Nephron progenitor cell (in vitro differentiated cells): Measurements from ENCODE around the gene CDC14B.

Source experiments
- DNase-seq: peaks from one replicate; pipeline ENCODE4 v3.0.0; 2021
- H3K27ac Mint-ChIP-seq: 2 replicates; pipeline ENCODE4 v1.8.0; 2021; ENCODE audit warnings: mild to moderate bottlenecking, moderate library complexity, mixed read lengths
- H3K27me3 Mint-ChIP-seq: 2 replicates; pipeline ENCODE4 v1.8.0; 2021; ENCODE audit warnings: mild to moderate bottlenecking, low read depth, mixed read lengths; ENCODE audit not compliant: poor library complexity
- H3K36me3 Mint-ChIP-seq: 2 replicates; pipeline ENCODE4 v1.8.0; 2021; ENCODE audit warnings: low read depth, mixed read lengths
- H3K4me1 Mint-ChIP-seq: 2 replicates; pipeline ENCODE4 v1.8.0; 2021; ENCODE audit warnings: mixed read lengths
- H3K4me3 Mint-ChIP-seq: 2 replicates; pipeline ENCODE4 v1.8.0; 2021; ENCODE audit warnings: mild to moderate bottlenecking, moderate library complexity, mixed read lengths
- H3K9me3 Mint-ChIP-seq: 2 replicates; pipeline ENCODE4 v1.8.0; 2021; ENCODE audit warnings: mild to moderate bottlenecking, moderate library complexity, mixed read lengths
- CTCF ChIP-seq: fragments of 200-600 bp; sonication (generic); IDR thresholded peaks from 2 replicates; pipeline ENCODE4 v1.5.0; 2021; ENCODE audit warnings: antibody characterized with exemption

Gene CDC14B

GRCh38 chr9:96663506-96664120 lies 44.0 kb upstream of the CDC14B start:
- Mint-ChIP-seq H3K4me3 (no peak overlapping the region), H3K27ac (no peak overlapping the region), H3K9me3 (no peaks in the 10 kb centered on the region), H3K4me1 (no peaks in the 10 kb centered on the region), H3K36me3 (no peaks in the 10 kb centered on the region), H3K27me3 (peaks cover 3% of the 10 kb centered on the region)
- no peak for TF ChIP-seq CTCF
- DNase-seq = no peak

- TF ChIP-seq CTCF = no peak
- no peaks in the 10 kb centered on the region for H3K36me3 Mint-ChIP-seq
- no peak overlapping the region for H3K27ac Mint-ChIP-seq
- no peak overlapping the region for H3K4me3 Mint-ChIP-seq
- no peaks in the 10 kb centered on the region for H3K4me1 Mint-ChIP-seq
- H3K27me3 Mint-ChIP-seq = peaks cover 19% of the 10 kb centered on the region
- DNase-seq = no peak
- H3K9me3 Mint-ChIP-seq = no peaks in the 10 kb centered on the region
Observed at GRCh38 chr9:96661711-96662110, 42.1 kb upstream of the CDC14B start.

DNA sequence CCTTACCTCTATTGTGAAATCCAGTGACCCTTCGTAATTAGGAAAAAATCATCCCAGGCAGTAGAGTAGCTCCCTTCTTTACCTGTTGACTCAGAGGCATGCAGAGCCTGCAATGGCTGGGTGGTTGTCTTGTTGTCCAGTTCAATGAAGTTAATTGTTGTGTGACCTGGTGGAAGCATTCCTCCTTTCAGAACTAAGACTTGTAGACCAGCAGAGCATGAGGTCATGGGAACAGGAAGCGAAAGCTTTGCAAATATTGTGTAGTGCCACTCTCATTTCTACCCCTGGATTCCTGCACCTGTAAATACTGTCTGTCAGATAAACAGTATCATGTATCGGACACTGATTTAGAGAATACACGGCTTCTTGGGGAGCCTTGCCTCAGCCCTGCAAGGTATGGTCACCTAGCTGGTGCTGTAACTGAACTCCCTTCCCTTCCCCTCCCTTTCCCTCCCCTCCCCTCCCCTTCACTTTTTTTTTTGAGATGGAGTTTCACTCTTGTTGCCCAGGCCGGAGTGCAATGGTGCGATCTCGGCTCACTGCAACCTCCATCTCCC lies 41.1 kb upstream of the CDC14B start:
- no peak for TF ChIP-seq CTCF
- peaks cover 4% of the 10 kb centered on the region for H3K4me1 Mint-ChIP-seq
- H3K9me3 Mint-ChIP-seq = no peaks in the 10 kb centered on the region
- peaks cover 22% of the 10 kb centered on the region for H3K27me3 Mint-ChIP-seq
- H3K4me3 Mint-ChIP-seq = no peak overlapping the region
- no peak for DNase-seq
- no peaks in the 10 kb centered on the region for H3K36me3 Mint-ChIP-seq
- H3K27ac Mint-ChIP-seq = no peak overlapping the region

GRCh38 chr9:96655198-96655851 lies 35.7 kb upstream of the CDC14B start, which contains the start of gene PRXL2C:
Gene PRXL2C (minus strand): TSS chr9:96655317. CDS start chr9:96655281, 36 bp downstream.
- peak within 1 kb of the TSS; percentile 70 for H3K27ac Mint-ChIP-seq
- H3K36me3 Mint-ChIP-seq = peaks cover 15% of the 10 kb centered on the region
- peaks cover 28% of the 10 kb centered on the region for H3K27me3 Mint-ChIP-seq
- DNase-seq = peak; percentile 80
- H3K4me3 Mint-ChIP-seq = peak within 1 kb of the TSS; percentile 90
- peaks cover 9% of the 10 kb centered on the region for H3K4me1 Mint-ChIP-seq
- H3K9me3 Mint-ChIP-seq = no peaks in the 10 kb centered on the region
- TF ChIP-seq CTCF = no peak

DNA sequence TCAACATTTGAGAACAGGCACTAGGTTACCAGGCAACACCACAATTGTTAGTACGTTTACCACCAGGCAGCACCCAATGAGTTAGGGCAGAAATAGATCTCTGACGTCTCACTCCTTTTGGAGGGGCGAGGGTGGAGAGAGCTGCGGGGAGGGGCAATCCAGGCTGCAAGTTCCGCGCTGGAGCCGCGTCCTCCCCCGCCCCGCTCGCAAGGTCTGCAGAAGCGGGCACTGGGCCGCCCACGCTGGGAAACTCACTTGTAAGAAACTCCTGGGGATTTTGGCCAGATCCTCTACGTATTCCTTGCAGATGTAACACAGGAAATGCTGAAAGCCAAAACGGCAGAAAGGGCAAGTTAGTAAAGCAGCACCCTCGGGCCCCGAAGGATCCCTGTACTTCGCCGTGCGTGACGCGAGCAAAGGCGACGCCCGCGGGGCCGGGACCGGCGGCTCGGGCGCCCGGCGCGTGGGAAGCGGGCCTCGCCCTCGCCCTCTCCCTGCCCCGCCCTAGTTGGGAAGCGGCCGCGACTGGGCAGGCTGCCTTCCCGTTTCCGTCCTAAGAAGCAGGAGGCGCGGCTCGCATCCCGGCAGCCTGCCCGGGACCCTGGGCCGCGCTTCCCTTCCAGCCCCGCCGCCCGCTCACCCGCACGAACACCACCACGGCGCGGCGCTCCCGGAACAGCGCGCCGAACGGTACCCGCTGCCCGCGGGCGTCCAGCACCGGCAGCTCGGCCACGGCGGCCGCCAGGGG lies 35.0 kb upstream of the CDC14B start:
- Mint-ChIP-seq H3K27ac (peak overlapping the region; percentile 70), H3K9me3 (no peaks in the 10 kb centered on the region)

More for the DNA sequence above, 35.0 kb upstream of the CDC14B start:
- H3K4me1 Mint-ChIP-seq = peaks cover 9% of the 10 kb centered on the region
- peaks cover 18% of the 10 kb centered on the region for H3K36me3 Mint-ChIP-seq
- peak; percentile 66 for DNase-seq
- H3K27me3 Mint-ChIP-seq = peaks cover 25% of the 10 kb centered on the region
- H3K4me3 Mint-ChIP-seq = peak overlapping the region; percentile 84
- TF ChIP-seq CTCF = no peak
